T47D (cell line): Measurements from ENCODE around the gene WDR88.
"Not testable (repeated sequence)": the region's sequence is repeated elsewhere in the genome, so short reads cannot be mapped to it uniquely, and the experiment has no call there.

Experiments
- DNase-seq, 2 experiments: peaks; one replicate each; pipeline versions ENCODE4 v3.0.0 to v3.0.0-alpha.2; 2011 to 2012; ENCODE audit warnings: low read depth in 1 of 2, low spot score in 1 of 2
- JUND ChIP-seq: IDR thresholded peaks from 2 replicates; pipeline ENCODE4 v1.6.1; 2012; ENCODE audit warnings: low read depth
- in situ Hi-C: cut with HindIII; loops from 2 replicates; pipeline ENCODE4 v1.10.0; 2016; ENCODE audit warnings: low sequenced_read_pairs, low pct_unique_long_range_greater_than_20kb

WDR88 gene

DNA sequence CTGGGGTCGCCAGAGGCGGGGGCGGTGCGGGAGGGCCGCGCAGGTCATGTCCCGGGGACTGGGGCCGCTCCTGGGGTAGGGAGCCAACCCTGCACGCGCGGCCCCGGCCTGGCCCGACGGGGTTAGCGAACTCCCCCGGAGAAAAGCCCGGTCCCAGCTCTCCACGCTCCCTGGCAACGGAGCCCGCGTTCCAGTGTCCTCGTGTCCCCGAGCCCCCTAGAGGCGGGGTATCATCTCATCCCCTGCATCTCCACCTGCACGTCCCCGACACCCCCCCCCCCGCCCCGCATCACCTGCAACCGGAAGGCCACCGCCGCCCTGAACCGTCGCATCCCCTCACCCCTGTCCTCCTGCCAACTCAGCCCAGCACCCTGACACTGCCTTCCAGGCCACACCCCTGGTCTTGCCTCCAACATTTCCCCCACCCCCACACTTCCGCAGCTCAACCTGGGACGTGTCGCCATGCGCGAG lies 2.7 kb downstream of the WDR88 start:
- no peak for DNase-seq
- no peak for TF ChIP-seq JUND
- in situ Hi-C loops: no loop called here

DNA sequence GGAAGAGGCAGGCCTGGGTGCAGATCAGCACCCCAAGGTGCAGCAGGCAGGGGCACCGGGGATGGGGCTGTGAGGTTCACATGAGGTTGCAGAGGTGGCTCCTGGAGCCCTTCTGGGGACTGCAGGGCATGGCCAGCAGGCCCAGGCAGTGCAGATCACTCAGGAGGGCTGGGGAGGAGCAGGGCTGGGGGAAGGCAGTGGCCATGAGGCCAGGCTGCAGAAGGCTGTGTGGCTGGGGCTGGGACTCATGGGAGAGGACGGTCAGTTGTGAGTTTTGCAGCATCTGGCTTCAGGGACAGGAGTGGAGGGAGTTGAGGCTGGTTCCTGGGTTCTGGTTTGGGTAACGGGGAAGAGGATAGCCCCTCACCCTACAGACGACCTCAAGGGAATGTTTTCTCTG lies 7.3 kb downstream of the WDR88 start:
- in situ Hi-C loops: no loop called here
- no peak for DNase-seq
- TF ChIP-seq JUND: no peak

DNA sequence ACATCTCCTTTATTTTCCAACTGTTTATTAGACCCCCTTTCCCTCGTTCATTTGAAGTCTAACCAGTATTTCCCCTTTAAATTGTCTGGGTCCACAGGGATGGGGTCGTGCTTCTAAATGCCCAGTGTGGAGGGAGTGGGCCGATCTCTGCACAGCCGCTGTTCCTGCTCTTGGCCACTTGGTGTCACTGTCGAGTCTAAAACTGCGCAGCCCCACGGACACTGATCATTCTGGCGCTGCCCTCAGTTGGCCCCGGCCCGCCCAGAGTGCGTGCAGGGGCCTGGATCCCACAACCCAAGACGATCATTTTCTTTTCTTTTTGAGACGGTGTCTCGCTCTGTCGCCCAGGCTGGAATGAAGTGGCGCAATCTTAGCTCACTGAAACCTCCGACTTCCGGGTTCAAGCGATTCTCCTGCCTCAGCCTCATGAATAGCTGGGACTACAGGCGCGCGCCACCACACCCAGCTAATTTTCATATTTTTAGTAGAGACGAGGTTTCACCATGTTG lies 12.0 kb downstream of the WDR88 start:
- no peak for TF ChIP-seq JUND
- peak; percentile 54 to 58 for DNase-seq
- in situ Hi-C loops: no loop called here

DNA sequence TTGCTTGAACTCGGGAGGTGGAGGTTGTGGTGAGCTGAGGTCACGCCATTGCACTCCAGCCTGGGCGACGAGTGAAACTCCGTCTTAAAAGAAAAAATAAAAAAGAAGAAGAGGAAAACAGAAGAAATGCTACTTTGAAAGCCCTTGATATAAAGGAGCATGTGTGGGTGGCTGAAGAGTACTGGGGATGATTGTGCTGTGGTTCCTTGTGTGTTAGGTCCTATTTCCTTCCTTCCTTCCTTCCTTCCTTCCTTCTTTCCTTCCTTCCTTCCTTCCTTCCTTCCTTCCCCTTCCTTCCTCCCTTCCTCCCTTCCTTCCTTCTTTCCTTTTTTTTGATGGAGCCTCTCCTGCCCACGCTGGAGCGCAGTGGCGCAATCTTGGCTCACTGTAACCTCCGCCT lies 14.3 kb downstream of the WDR88 start:
- TF ChIP-seq JUND: no peak
- DNase-seq: no peak
- in situ Hi-C loops: no loop called here

DNA sequence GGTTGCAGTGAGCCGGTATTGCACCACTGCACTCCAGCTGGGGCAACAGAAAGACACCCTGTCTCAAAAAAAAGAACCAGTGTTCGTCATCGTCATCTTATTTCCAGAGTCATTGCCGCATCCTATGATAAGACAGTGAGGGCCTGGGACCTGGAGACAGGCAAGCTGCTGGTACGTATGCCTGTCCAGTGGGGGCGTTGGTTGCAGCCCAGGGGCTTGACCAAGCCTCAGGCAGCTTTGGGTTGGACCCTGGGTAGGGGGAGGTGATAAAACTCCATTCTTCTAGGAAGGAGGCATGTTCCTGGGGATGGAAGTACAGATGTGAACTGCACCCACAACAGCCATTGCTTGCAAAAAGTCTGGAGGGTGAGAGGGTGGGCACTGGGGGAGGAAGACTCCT lies 15.6 kb downstream of the WDR88 start:
- DNase-seq: no peak
- no peak for TF ChIP-seq JUND
- in situ Hi-C loops: no loop called here

DNA sequence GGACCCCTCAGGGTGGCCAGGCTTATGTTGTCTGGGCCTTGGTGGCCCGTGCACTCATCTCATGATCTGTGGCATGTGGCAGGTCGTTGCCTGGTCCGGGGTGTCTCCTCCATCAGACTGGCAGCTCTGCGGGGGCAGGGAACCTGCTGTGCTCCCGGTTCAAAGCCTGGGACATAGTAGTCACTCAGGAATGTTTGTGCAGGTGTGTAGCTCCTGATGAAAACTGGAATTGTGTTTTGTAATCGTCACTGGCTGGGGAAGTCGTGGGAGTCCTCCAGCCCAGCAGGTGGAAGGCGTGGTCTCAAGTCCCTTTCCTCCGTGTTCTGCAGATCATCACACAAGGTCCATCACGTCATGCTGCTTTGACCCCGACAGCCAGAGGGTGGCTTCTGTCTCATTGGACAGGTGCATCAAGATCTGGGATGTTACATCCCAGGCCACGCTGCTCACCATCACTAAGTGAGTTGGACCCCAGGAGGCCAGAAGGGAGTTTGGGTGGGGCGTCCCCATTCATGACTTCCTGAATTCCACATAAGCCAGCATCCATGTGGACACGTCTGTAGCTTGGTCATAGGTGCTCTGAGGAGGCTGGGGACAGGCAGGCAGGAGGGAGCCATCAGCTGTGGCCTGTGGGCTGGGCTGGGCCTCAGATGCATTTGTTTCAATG lies 19.1 kb downstream of the WDR88 start:
- in situ Hi-C loops: no loop called here
- DNase-seq: peak in 1 of 2 experiments; percentile 3
- TF ChIP-seq JUND: no peak

DNA sequence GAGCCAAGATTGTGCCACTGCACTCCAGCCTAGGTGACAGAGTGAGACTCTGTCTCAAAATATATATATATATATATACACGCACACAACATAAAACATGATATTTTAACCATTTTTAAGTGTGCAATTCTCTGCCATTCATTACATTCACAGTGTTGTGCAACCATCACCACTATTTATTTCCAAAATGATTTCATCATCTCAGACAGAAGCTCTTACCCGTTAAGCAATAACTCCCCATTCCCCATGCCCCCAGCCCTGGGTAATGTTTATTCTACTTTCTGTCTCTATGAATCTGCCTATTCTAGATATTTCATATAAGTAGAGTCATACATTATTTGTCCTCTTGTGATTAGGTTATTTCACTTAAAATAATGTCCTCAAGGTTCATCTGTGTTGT lies 20.3 kb downstream of the WDR88 start:
- DNase-seq: no peak
- in situ Hi-C loops: no loop called here

DNA sequence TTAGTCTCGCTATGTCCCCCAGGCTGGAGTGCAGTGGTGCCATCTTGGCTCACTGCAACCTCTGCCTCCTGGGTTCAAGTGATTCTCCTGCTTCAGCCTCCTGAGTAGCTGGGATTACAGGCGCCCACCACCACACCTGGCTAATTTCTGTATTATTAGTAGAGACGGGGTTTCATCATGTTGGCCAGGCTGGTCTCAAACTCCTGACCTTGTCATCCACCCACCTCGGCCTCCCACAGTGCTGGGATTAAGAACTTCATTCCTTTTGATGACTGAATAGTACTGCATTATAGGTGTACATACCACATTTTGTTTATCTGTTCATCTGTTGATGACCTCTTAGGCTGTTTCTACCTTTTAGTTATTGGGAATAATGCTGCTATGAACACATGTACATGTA lies 20.7 kb downstream of the WDR88 start:
- DNase-seq, in situ Hi-C loops: not testable (repeated sequence)

More for the DNA sequence above, 20.3 kb downstream of the WDR88 start:
- TF ChIP-seq JUND: no peak

DNA sequence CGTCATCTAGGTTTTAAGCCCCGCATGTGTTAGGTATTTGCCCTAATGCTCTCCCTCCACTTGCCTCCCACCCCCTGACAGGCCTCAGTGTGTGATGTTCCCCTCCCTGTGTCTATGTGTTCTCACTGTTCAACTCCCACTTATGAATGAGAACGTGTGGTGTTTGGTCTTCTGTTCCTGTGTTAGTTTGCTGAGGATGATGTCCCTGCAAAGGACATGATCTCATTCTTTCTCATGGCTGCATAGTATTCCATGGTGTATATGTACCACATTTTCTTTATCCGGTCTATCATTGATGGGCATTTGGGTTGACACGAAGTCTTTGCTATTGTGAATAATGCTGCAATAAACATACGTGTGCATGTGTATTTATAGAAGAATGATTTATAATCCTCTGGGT lies 22.4 kb downstream of the WDR88 start:
- DNase-seq, in situ Hi-C loops: not testable (repeated sequence)

DNA sequence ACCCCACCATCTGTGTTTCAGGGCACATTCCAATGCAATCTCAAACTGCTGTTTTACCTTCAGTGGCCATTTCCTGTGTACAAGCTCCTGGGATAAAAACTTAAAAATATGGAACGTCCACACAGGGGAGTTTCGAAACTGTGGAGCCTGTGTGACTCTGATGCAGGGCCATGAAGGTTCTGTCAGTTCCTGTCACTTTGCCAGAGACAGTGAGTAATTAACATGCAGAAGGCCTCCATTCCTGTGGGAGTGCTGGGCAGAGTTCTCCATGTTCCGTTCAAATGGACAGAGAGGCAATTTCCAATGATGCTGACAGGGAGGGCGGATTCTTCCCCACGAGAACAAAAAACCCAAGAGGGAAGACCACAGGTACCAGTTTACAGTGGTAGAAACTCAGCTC lies 24.4 kb downstream of the WDR88 start:
- DNase-seq: no peak
- in situ Hi-C loops: no loop called here
- TF ChIP-seq JUND: no peak

DNA sequence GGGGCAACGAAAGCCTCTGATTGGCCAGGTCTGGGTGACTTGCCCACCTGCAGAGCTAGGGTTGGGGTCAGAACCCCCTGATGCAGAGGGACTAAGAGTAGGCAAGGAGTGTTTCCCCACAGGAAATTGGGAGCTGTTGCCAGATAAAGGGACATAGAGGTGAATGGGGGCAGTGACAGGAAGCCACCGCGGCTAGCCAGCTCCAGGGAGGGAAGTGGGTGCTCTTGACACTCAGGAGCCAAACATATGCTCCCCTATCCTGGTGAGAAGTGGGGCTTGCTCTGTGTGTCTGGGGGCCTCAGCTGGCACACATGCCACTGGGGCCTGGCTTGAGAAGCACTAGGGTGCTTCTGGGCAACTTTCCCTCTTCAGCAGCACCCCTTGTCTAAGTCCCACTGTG lies 26.0 kb downstream of the WDR88 start:
- in situ Hi-C loops: no loop called here
- no peak for DNase-seq
- TF ChIP-seq JUND: no peak

DNA sequence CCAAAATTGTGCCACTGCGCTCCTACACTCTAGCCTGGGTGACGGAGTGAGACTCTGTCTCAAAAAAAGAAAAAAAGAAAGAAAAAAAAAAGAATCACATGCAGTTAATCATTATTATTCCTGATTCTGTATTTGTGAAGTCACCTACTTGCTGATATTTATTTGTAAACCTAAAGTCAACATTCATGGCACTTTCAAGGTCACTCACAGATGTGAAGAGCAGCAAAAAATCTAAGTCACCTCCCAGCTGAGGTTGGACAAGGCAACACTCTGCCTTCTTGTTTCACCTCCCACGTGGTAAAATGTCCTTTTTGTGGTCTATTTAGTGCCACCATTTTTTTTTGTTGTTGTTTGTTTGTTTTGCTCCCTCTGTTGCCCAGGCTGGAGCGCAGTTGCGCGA lies 26.5 kb downstream of the WDR88 start:
- in situ Hi-C loops: no loop called here
- no peak for DNase-seq
- no peak for TF ChIP-seq JUND

DNA sequence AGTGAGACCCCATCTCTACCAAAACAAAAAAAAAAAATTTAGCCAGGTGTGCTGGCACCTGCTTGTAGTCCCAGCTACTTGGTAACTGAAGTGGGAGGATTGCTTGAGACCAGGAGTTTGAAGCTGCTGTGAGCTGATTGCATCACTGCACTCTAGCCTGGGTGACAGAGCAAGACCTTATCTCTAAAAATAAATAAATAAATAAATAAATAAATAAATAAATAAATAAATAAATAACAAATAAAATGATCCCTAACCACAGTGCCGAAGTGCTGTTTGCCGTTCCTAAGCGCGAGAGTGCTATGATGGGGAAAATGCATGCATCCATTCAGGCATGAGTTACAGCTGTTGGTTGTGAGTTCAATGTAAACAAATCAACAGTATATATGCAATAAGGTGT lies 27.2 kb downstream of the WDR88 start:
- DNase-seq: no peak
- TF ChIP-seq JUND: no peak
- in situ Hi-C loops: no loop called here

DNA sequence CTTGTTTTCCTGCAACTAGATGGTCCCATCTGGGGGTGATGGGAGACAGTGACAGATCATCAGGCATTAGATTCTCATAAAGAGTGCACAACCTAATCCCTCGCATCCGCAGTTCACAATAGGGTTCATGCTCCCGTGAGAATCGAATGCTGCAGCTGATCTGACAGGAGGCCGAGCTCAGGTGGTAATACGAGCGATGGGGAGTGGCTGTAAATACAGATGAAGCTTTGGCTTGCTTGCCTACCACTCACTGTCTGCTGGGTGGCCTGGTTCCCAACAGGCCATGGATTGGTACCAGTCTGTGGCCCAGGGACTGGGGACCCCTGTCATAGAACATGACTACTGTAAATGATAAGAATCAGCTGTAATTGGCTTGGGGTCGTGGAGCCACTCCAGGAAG lies 28.0 kb downstream of the WDR88 start:
- in situ Hi-C loops: no loop called here
- no peak for TF ChIP-seq JUND
- DNase-seq: no peak
